ENCODE data around the gene SHF. TPM values are rescaled to one million over a fixed set of nuclear protein-coding genes. Genes with fewer than 3 reads are reported as not detected.

Gene SHF
- total and polyA plus RNA-seq, 2 of the 8 experiments (the other 6 are each of a cell fraction or from before 2014, with no cell fraction given): 13.1 to 26.7 TPM

- POLR2A ChIA-PET (ENCODE audit: partially characterized antibody): no interaction called here
- DNase-seq (ENCODE audit: low read depth in 1 of 2, low spot score in 2 of 2) (no peak), FAIRE-seq (no peak)
Observed at GRCh38 chr15:45221967-45222366, 34.2 kb upstream of the SHF start.

More at GRCh38 chr15:45221967-45222366, 34.2 kb upstream of the SHF start:
- H3K23ac ChIP-seq (ENCODE audit: insufficient read length): no peak overlapping the region
- H3K18ac ChIP-seq (ENCODE audit: extremely low read depth, low read length): no peak overlapping the region
- no peaks in the 10 kb centered on the region for H3K79me1 ChIP-seq (ENCODE audit: low read depth, low read length)
- no peak overlapping the region for H2BK15ac ChIP-seq (ENCODE audit: low read length)
- CTCF ChIA-PET (ENCODE audit: partially characterized antibody): interaction anchor here (0.6 to 18.0 kb wide), 5 partner anchors 10 to 236 kb away, joined by 3 to 213 read pairs (median 8); partner anchors contain the start of gene SLC28A2
- H3K14ac ChIP-seq (ENCODE audit: insufficient read length): no peak overlapping the region
- H3K36me3 ChIP-seq (ENCODE audit: control insufficient read depth in 2 of 4, insufficient read depth in 4 of 4, low read length in 3 of 4): no peaks in the 10 kb centered on the region
- H3K9ac ChIP-seq (replicated peaks in 1 of 4; ENCODE audit: extremely low read depth in 1 of 4, low read depth in 3 of 4, low read length in 3 of 4): no peak overlapping the region
- no peak overlapping the region for H2BK20ac ChIP-seq (ENCODE audit: low read length)
- no peaks in the 10 kb centered on the region for H3K9me3 ChIP-seq (ENCODE audit: insufficient read depth in 2 of 2, low read depth in 1 of 2, low read length in 1 of 2)
- no peak overlapping the region for H4K5ac ChIP-seq (ENCODE audit: insufficient read length, low read depth, low read length)
- no peak overlapping the region for H2AK5ac ChIP-seq (ENCODE audit: low read depth, low read length)
- H3K4ac ChIP-seq (replicated peaks; ENCODE audit: insufficient read length, low read depth, low read length): no peak overlapping the region
- WGBS, 2 experiments (ENCODE audit: extremely low coverage in 1 of 2, insufficient coverage in 1 of 2, insufficient read length in 1 of 2, insufficient replicate concordance in 2 of 2, low coverage in 1 of 2, low lambda C conversion rate in 2 of 2, missing lambda C conversion rate in 1 of 2): 84% methylated on average over 4 of the region's 4 CpGs; no CpG with 5 or more reads in 1 of the 2 experiments
- no peak overlapping the region for H3K4me2 ChIP-seq (ENCODE audit: insufficient read depth in 1 of 2, low read depth in 2 of 2, low read length in 2 of 2)
- no peaks in the 10 kb centered on the region for H3K23me2 ChIP-seq (ENCODE audit: low read depth, low read length)
- no peak overlapping the region for H2BK12ac ChIP-seq (ENCODE audit: low read depth, low read length)
- H3K56ac ChIP-seq (replicated peaks; ENCODE audit: insufficient read length, low read depth, low read length): no peak overlapping the region
- H3K79me2 ChIP-seq (ENCODE audit: control insufficient read depth in 1 of 2, insufficient read depth in 2 of 2, low read length in 2 of 2): no peaks in the 10 kb centered on the region
- H4K91ac ChIP-seq (replicated peaks; ENCODE audit: insufficient read length, low read length): no peak overlapping the region
- no peak overlapping the region for H3K4me3 ChIP-seq (ENCODE audit: extremely low read depth in 1 of 4, insufficient read depth in 2 of 4, low read depth in 3 of 4, low read length in 4 of 4)
- no peaks in the 10 kb centered on the region for H3K27me3 ChIP-seq (replicated peaks in 1 of 4; ENCODE audit: control insufficient read depth in 3 of 4, extremely low read depth in 1 of 4, insufficient read depth in 3 of 4, low read length in 3 of 4)
- no peak overlapping the region for H2BK5ac ChIP-seq (ENCODE audit: low read depth, low read length)
- H2AFZ ChIP-seq (ENCODE audit: low read length): no peak overlapping the region
- H3K4me1 ChIP-seq (replicated peaks in 1 of 4; ENCODE audit: control insufficient read depth in 3 of 4, insufficient read depth in 4 of 4, low read length in 3 of 4): no peaks in the 10 kb centered on the region
- no peak overlapping the region for H2BK120ac ChIP-seq (replicated peaks; ENCODE audit: low read depth, low read length)
- H4K8ac ChIP-seq (ENCODE audit: extremely low read depth, insufficient read depth, low read length): no peak overlapping the region
- H3K27ac ChIP-seq (ENCODE audit: low read depth, low read length): no peak overlapping the region
- TF ChIP-seq, protein P1, sequence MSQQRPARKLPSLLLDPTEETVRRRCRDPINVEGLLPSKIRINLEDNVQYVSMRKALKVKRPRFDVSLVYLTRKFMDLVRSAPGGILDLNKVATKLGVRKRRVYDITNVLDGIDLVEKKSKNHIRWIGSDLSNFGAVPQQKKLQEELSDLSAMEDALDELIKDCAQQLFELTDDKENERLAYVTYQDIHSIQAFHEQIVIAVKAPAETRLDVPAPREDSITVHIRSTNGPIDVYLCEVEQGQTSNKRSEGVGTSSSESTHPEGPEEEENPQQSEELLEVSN (IDR thresholded peaks at IDR 0.05): no peak
- TF ChIP-seq MAX (IDR thresholded peaks at IDR 0.05): no peak
- peak in 2 of 3 experiments; percentile 26 to 42; a peak in 3 of 4 replicates for TF ChIP-seq CTCF (IDR thresholded peaks at IDR 0.05; ENCODE audit: control extremely low read depth in 1 of 3, insufficient read depth in 1 of 3, low read depth in 1 of 3, low read length in 3 of 3)
- TF ChIP-seq TAF1 (IDR thresholded peaks at IDR 0.05; ENCODE audit: low read depth, low read length): no peak
- TF ChIP-seq RFX5 (IDR thresholded peaks at IDR 0.05; ENCODE audit: borderline replicate concordance, low read depth, low read length): no peak
- no peaks in the 10 kb centered on the region for H4K20me1 ChIP-seq (replicated peaks in 1 of 2; ENCODE audit: control insufficient read depth in 1 of 2, insufficient read depth in 2 of 2, low read length in 2 of 2)
